ENCODE data around the gene ATP8B4.
"Not testable (repeated sequence)": the region's sequence is repeated elsewhere in the genome, so short reads cannot be mapped to it uniquely, and the experiment has no call there.

Gene ATP8B4

DNA sequence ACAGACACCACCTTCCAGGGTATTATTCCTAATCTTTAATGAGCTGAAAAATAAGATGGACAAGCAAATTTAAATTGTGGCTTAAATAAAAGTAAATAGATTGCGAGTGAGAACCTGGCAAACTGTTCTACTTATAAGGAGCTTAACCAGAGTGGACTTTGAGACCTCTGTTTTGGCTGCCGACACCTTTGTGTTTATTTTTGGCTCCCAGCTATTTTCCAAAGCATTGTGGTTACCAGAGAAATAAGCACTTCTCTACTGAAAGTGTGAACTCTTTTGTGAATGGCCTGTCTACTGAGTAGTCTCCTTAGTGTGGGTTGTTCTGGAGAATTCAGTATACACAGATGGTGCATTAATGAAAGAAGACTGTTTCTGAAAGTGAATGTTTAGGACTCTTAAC, 109.4 kb downstream of the ATP8B4 start:
- no peak for DNase-seq (ENCODE audit: low read depth in 2 of 2)

DNA sequence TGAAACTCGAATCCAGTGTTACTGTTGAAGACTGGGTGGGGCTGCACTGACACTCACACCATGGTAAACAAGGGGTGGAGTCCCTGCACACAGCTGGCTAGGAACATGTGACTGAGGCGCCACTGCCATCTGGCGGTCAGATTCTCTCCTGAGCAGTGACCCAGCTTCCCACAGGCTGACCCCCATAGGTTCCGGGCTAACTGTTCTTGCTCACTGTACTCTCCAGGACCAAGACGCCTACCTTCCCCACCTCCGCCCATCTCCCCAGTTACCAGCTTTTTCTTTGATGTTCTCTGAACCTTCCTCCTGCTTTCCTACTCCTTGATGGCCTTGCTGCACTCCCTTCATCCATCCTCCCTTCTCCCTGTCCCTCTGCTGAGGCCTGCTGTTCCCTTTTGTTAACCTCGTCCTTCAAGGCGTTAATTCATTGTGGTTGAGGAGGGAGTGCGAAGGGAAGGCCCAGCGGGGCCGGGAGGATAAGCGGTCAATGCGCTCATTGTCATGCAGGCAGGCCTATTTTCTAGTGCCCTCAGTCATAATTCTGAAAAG, 115.2 kb downstream of the ATP8B4 start:
- peak; percentile 25 to 32 for DNase-seq (ENCODE audit: low read depth in 2 of 2)

DNA sequence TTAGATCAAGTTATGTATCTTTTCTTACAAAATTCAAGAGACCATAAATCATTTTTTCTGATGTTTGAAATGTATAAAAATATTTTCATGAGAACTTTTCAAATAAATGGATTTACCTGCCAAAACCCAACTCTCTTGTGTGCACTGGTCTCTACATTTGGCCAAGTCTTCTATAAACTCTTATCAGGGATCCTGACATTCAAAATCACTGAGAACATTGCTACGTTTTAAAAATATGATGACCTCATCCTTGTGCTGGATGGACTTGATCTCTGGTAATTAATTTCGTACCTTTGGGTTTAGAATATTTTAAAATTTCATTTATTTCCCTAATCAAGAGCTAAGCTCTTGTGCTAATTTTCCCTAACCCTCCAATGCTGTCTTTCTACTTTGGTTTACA, 127.4 kb downstream of the ATP8B4 start:
- no peak for DNase-seq (ENCODE audit: low read depth in 2 of 2)

DNA sequence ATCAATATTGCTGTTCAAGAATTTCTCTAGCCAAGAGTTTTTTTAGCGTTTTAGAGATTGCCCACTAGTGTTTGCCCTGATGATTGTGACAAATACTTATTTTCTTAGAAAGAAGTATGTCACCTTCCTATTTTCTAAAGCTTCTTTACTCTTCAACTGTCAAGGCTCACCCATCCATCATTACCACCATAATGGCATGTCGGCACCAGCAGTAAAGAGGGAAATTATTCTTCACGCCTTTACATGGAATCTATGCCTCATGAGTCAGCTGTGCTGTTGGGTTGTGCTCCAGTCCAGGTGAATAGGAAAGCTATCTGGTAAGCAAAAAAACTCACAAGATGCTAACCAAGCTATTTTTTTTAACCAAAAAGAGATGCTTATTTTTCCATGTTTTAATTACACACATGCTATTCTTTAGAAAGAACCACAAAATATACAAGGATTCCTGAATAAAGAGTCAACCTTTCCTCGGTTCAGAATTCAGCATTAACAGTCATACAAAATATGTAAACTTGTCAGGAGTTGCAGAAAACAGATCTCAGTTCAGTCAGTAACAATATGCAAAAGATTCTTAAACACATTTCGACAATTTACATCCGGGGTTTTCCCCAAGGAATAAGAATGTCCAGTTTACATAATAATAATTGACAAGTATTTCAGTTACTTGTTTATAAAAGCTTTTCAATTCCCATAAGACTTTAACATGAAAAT, 128.0 kb downstream of the ATP8B4 start:
- no peak for DNase-seq (ENCODE audit: low read depth in 2 of 2)

DNA sequence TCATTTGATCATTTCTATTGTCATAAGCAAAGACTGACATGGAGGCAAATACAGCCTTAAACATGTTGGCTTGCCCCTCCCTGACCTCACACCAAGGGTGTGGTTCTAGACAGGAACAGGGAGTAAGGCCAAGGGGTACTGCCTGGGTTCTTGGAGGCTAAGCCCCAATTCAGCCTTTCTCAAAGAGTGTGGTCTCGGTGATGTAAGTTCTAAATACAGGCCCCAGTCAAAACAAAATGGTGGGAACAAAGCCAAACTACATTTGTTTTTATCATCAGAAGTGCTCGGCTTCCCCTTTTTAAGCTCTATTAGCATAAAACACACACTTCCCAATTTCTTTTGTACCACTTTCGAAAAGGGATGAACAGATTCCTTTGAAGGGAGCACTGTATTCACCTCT, 129.5 kb downstream of the ATP8B4 start:
- DNase-seq (ENCODE audit: low read depth in 2 of 2): no peak

DNA sequence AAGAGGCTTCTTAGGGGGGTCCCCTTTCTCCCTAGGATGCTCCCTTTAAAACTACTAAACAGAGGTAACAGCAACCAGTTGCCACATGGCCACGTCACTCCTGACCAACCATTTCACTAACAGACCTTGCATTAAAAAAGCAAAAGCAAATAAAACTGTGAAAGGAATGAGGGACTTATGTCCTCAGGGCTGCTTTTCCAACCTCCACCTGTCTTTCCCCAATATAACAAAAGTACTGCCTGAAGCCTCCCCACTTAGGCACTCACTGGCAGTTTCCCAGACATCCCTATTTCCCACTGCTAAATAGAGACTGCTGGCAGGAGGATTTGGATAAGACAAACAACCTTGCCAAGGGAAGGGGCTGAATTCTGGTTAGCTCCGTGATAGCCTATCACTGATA, 130.3 kb downstream of the ATP8B4 start:
- DNase-seq (ENCODE audit: low read depth in 2 of 2): no peak

DNA sequence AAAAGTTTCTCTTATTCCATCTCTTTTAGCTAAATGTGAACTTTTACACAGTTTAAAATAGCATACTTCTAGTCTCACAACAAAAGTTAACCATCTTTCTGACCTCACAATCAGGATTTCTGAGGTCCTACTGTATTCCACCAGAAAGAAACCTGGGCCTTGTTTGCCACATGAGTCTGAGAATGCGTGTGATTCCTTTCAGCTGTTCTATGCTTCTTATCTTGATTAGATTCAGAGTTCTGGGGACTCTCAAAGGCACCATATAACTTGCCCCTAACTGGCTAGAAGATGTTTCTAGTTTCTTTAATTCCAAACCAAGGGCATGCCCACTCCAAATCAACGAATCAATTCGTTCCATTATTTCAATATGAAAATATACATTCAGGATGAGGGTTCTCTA, 131.1 kb downstream of the ATP8B4 start:
- DNase-seq (ENCODE audit: low read depth in 2 of 2): no peak

DNA sequence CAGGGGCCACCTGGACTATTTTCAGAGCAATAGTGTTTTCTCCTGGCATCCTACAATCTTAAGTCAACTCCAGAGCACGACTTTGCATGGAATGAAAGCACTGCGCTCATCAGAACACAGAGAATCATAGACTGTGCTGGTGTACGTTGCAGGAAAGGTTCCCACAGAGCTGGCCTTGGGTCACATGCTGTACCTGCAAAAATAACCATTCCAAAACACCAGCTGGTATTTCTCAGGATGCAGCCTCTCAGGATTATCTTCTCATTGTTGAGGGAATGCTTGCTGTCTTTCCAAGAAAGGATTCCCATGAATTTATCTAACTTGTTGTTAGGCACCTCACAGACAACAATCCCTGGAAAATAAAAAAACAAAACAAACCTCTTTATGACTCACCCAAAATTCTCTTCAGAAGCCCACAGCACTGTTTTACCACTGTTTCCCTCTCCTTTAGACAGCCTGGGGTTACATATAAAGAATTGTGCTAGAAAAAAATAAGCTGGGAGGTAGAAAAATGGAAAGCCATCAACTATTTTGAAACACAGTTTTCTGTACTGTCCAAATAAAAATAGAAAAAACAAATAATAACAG, 131.7 kb downstream of the ATP8B4 start:
- no peak for DNase-seq (ENCODE audit: low read depth in 2 of 2)

DNA sequence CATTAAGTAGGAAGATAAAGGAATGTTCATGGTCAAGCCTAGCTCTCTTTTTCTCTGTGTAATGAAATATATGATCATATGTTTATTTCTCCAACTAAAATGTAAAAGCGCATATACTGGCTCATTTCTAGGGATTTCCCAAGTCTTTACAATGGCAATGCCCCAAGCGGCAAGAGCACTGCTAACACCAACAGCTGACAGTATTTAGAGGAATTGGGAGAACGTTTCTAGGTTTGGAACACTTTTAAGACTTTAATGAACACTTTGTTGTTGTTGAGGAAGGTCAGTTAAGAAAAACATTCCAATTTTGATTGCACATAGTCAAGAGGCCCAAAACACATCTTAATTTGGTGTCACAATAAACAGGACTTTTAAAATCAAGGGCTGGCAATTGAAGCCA, 132.7 kb downstream of the ATP8B4 start:
- no peak for DNase-seq (ENCODE audit: low read depth in 2 of 2)

DNA sequence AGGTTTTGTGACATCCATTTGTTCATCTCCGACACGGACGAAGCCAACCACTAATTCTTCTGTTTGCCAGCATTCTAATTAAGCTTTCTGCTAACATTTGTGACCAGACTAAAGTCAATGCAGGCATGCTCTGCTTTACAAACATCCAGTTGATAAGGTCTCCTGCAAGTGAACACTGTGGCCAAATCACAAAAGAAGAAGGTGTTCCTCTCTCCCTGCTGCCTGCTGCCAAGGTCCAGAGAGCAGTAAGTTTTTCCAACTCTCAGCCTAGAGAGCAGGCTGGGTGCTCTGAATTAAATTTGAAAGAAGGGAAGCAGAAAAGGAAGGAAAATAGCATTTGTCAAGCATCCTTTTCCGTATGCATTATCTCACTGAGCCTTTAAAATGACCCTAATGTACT, 133.6 kb downstream of the ATP8B4 start:
- no peak for DNase-seq (ENCODE audit: low read depth in 2 of 2)

DNA sequence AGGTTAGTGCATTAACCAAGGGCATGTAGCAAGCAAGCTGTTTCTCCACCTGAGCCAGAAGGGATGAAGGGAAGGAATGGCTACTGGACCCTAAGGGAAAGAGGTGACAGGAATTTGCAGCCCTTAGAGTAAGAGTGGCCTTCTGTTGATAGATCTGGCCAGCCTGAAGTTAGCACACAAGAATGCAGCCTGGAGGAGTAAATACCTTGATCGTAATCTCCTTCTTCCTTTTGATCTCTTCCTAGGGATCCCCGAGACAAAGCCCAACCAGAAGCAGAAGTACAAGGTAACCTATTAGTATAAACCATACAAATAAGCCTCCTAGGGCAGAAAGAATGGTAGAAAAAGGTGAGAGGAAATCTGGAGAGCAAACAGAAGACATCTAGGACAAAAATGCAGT, 134.6 kb downstream of the ATP8B4 start:
- no peak for DNase-seq (ENCODE audit: low read depth in 2 of 2)

DNA sequence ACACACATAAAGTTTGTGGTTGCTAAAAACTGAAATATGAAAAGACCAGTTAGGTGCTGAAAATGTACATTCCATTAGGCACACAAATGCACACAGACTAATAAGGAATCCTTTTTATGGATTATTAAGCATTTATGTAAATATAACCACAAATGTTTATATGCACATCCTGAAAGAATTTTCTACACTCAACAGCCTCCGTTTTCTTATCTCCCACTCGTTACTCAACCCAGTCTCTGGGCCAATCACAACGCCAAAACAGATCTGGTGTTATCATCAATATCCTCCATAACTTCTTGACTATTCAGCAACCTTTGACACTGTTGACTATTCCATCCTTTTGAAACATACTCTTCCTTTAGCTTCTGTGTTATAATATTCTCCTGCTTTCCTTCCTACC, 136.4 kb downstream of the ATP8B4 start:
- DNase-seq (ENCODE audit: low read depth in 2 of 2): no peak

DNA sequence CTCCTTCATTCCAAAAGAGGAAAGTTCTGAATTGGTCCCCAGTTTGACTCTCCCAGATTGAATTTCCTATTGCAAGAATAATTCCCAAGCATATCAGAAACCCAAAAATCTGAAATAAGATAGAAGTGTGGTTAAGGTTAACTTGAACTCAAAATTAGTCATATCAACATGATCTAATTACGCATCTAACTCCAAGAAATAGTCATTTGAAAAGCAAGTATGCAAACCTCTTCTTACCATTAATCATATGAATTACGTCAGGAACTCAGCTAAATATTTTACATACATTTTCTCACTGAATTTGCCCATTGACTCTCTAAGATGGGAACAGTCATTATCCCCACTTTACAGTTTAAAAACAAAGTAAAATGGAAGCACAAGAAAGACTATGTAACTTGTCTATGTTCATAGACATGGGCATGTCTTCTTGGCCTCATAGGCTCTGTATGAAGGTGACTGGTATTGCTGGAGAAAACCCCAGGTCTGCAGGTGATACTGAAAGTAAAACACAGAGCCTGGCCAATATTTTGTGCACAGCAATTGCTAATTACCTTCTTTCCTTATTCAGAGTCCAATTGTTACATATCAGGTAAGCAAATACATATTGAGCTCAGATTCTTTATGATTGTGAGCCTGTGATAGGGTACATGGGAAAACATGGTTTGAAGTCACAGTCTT, 139.2 kb downstream of the ATP8B4 start:
- no peak for DNase-seq (ENCODE audit: low read depth in 2 of 2)

DNA sequence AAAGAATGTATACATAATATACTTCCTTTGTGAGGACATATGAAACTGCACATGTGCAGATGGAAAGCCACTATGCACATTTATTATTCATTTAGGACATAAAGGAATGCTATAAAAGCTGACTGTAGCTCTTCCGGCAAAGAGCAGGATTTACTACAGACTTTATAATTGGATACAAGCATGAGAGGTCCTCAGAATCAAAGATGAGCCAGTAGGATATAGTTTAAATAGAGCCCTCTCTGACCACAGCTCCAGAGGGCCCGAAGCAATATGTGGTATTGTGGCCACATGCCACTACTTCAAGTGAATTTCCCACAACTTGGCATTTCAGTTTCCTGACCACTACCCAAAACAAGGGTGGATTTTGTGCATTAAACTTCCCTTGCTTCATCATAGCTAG, 140.9 kb downstream of the ATP8B4 start:
- no peak for DNase-seq (ENCODE audit: low read depth in 2 of 2)

DNA sequence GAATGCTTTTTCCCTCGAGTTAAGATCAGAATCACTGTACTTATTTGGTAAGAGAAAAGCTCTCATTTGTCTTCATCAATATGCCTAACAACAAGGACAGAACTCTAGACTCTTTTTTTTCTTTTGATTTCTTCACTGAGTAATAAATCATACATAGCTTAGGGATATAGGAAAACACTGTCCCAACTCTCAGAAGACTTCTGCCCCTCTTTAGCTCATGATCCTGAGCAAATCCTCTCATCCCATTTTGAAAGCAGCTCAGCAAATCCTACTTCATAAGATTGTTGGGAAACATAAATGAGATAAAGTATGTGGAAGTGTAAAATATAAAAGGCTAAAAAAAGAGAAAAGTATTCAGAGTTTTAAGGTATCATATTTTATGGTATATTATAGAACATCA, 141.7 kb downstream of the ATP8B4 start:
- DNase-seq (ENCODE audit: low read depth in 2 of 2): no peak

DNA sequence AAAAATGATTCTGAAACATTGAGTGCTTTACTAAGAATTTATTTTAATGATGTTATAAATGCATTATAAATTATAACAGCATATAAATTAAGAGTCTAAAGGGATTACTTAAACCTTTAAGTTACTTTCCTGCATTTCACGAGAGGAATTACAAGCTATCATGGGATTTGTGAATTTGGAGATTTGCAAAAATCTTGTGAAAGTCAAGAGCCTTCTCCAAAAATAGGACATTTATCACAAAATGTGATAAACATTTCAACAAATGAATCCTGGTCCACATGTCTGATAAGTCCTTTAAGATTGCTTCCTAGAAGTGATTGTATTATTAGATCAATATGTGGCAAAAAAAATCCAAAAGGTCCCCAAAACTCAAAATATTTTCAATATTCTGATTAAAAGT, 154.5 kb downstream of the ATP8B4 start:
- no peak for DNase-seq (ENCODE audit: low read depth in 2 of 2)

DNA sequence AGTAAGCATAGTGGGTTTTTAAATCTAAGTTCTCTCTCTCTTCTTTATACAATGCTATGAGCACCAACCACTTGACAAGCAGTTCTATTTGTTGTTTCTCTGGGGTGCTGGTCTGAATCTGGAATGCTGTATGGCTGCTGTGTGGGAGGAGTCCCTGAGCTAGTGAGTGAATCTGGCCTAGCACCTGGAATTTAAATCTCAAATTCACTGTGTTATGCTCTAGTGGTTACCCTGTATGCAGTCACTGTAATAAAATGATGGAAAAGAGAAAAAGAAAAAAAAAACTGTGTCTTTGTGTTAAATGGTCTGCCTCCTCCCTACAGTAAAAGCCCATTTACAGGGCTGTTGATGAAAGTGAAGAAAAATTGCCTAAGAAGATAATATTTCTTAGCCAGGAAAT, 155.0 kb downstream of the ATP8B4 start:
- no peak for DNase-seq (ENCODE audit: low read depth in 2 of 2)

DNA sequence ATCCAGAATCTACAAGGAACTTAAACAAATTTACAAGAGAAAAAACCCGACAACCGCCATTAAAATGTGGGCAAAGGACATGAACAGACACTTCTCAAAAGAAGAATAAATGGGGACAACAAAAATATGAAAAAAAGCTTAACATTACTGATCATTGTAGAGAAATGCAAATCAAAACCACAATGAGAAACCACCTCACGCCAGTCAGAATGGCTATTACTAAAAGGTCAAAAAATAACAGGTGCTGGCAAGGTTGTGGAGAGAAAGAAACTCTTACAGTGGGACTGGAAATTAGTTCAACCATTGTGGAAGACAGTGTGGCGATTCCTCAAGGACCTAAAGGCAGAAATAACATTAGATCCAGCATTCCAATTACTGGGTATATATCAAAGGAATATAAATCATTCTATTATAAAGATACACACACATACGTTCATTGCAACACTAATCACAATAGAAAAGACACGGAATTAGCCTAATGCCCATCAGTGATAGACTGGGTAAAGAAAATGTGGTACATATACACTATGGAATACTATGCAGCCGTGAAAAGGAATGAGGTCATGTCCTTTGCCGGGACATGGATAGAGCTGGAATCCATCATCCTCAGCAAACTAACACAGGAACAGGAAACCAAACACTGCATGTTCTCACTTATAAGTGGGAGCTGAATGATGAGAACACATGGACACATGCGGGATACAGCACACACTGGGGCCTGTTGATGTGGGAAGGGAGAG, 155.8 kb downstream of the ATP8B4 start:
- not testable (repeated sequence) for DNase-seq (ENCODE audit: low read depth in 2 of 2)

DNA sequence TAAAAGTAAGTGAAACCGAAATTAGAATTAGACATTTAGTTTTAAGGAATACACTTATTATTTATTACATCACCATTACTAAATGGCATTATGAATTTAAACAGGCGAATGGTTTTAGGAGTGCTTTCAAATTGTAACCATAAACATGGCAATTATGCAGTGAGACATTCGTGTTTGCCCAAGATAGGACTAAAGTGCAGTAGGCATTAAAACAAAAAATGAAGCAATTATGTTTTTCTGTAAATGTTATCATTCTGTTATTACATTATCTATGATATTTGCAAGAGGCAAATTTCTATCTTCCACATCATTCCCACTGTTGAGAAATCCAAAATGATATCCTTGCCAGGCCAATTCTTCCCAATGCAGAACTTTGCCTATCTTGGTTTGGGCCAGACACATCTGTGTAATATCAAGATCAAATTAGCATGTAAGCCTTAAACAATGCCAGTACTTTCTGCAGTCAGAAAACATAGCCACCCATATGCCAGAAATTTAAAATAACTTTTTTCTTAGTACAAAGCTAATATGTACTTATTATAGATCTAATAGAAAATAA, 156.9 kb downstream of the ATP8B4 start:
- no peak for DNase-seq (ENCODE audit: low read depth in 2 of 2)

DNA sequence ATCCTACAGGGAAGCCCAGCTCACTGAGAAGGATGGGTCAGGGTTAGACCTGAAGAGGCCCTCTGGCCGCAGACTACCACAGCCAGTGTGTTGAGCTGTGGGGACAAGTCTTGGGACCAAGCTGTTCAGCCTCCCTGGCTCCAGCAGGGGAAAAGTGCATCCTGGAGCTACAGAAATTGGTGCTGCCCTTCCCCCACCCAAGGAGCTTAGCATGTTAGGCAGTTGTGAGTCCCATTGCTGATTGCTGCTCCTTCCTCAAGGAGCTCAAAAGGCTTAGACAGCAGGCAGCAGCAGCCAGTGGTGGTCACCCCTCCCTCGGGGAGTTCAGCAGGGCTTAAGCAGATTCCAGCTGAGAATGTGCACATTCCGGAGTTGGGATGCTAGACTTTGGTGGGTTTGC, 165.6 kb downstream of the ATP8B4 start:
- DNase-seq (ENCODE audit: low read depth in 2 of 2): no peak

DNA sequence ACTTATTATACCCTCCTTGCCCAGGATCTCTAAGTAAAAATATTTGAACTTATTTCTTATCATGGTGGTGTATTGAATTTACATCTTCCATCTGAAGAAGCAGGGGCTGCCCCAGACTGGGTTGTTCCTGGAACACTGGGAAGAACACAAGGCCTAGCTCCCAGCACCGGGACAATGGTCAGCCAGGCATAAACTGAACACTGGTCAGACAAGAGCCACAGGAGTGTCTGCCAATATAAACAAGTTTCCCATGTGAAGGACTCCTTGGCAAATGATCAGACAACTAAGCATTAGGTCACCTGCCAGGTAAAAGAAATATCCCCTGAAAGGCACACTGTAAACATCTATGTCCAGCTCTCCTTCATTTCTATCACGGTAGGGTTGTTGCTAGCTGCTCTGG, 172.4 kb downstream of the ATP8B4 start:
- DNase-seq (ENCODE audit: low read depth in 2 of 2): no peak

DNA sequence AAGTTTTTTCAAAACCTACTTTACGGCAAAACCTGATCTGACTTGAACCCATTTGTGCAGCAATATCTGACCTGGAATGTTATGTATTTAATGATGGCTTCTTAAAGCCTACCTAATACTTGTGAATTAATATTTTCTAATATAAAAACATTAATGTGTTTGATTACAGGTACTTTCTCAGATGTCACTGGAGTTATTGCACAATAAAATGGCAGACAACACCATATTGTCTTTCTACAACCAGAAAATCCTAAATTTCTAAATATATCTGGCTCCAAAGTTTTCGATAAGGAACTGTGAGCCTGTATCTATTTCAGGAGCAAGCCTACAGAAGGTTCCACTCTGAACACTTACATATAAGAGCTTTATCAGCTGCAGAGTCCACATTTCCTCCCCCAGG, 184.5 kb downstream of the ATP8B4 start:
- no peak for DNase-seq (ENCODE audit: low read depth in 2 of 2)
